GM18858 (cell line): ENCODE results near the gene RPS13.
"Not testable (repeated sequence)": the region's sequence is repeated elsewhere in the genome, so short reads cannot be mapped to it uniquely, and the experiment has no call there.

Experiments used
- ATAC-seq: cut with Tn5 transposase; IDR thresholded peaks from one replicate; pipeline ENCODE4 v1.9.1; 2021; ENCODE audit not compliant: unreplicated experiment

Gene RPS13

DNA sequence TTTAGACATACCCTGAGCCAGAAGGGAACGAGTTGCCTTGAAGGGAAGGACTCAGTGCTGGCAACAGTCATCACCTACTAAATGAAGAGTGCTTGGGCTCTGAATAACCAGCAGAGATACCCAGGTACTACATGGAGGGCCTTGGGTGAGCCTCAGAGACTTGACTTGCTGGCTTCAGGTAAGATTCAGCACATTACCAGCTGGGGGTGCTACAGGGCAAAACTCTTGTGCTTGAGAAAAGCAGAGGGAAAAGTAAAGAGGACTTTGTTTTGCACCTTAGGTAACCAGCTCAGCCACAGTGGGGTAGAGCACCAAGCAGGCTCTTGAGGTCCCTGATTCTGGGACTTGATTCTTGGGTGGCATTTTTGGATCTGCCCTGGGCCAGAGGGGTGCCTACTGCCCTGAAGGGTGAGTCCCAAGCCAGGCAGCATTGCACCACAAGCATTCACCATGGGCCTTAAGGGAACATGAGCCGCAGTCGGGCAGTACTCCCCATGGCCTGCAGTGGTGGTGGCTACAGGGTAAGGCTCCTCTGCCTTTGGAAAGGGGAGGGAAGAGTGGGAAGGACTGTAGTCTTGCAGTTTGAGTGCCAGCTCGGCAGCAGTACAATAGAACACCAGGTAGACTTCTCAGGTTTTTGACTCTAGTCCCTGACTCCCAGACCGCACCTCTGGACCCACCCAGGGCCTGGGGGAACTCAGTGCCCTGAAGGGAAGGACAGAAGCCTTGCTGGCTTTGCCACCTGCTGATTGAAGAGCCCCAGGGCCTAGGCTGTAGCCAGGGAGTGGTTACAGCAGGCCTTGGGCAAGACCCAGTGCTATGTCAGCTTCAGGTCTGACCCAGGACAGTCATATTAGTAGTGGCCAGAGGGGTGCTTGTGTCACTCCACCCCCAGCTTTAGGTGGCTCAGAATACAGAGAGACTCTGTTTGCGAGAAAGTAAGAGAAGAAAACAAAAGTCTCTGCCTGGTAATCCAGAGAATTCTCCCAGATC lies 40.5 kb downstream of the RPS13 start:
- ATAC-seq = no peak

DNA sequence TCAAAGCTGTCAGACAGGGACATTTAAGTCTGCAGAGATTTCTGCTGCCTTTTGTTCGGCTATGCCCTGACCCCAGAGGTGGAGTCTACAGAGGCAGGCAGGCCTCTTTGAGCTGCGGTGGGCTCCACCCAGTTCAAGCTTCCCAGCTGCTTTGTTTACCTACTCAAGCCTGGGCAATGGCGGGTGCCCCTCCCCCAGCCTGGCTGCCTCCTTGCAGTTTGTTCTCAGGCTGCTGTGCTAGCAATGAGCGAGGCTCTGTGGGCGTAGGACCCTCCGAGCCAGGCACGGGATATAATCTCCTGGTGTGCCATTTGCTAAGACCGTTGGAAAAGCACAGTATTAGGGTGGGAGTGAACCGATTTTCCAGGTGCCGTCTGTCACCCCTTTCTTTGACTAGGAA lies 43.4 kb downstream of the RPS13 start:
- not testable (repeated sequence) for ATAC-seq

DNA sequence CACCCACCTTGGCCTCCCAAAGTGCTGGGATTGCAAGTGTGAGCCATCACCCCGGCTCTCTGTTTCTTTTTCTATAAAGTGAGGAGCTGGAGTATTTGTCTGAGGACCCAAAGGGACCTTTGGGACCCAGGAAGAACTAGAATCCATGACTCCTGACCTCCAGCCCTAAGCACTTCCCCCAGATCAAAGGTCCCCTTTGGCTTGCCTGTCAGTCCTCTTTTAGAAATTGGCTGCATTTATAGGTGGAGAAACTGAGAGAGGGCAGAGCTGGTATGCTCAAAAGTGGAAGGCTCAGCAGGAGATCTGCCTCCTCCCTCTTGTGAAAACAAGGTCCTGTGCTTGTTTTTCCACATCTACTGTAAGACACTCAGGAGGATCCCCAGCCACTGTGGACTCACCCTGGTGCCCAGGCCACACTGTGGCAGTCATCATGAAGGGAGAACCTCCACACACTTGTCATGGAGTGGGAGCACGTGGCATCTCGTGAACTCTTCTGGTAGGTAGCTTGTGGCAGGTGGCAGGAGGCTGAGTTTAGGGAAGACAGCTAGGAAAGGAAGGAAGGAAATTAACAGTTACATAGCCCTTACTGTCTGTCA lies 50.9 kb downstream of the RPS13 start:
- ATAC-seq = no peak

DNA sequence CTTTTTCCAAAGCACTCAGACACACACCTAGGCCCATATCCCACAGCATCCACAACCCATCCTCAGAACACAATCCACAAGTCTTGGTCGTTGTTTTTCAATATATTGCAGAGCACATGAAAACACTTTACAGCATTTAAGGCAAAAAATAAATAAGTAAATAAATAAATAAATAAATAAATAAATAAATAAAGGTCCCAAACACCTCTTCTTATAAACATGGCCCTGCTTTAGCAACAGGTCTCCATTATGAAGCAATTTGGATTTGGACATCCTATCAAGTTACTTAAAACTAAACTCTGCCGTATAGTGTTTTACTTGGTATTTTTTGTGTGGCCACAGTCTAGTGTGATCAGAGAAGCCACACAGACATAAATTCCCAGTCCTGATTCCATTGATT lies 52.5 kb downstream of the RPS13 start:
- no peak for ATAC-seq
